KMS-11 (cell line): ENCODE results near the gene CDH15.
"Not testable (repeated sequence)": the region's sequence is repeated elsewhere in the genome, so short reads cannot be mapped to it uniquely, and the experiment has no call there.

ENCODE experiments used
- H2AFZ ChIP-seq: fragments of 200-600 bp; sonication (generic); 2 replicates; pipeline ENCODE4 v1.6.1; 2016; ENCODE audit warnings: antibody characterized with exemption, mixed run types, low read depth
- H3K27ac ChIP-seq: fragments of 200-600 bp; sonication (generic); 2 replicates; pipeline ENCODE4 v1.6.1; 2016; ENCODE audit warnings: mild to moderate bottlenecking, mixed run types
- H3K27me3 ChIP-seq: fragments of 200-600 bp; sonication (generic); 2 replicates; pipeline ENCODE4 v1.6.1; 2017; ENCODE audit warnings: mild to moderate bottlenecking, low read depth, mixed run types, moderate library complexity; ENCODE audit not compliant: insufficient read depth
- H3K36me3 ChIP-seq: fragments of 200-600 bp; sonication (generic); 2 replicates; pipeline ENCODE4 v1.6.1; 2017; ENCODE audit warnings: mild to moderate bottlenecking, mixed run types; ENCODE audit not compliant: insufficient read depth
- H3K4me1 ChIP-seq: fragments of 200-600 bp; sonication (generic); 2 replicates; pipeline ENCODE4 v1.6.1; 2016; ENCODE audit warnings: mild to moderate bottlenecking, low read depth, mixed run types; ENCODE audit not compliant: poor library complexity, severe bottlenecking
- H3K4me2 ChIP-seq: fragments of 200-600 bp; sonication (generic); 2 replicates; pipeline ENCODE4 v1.7.0; 2016; ENCODE audit warnings: mild to moderate bottlenecking, mixed run types
- H3K4me3 ChIP-seq: fragments of 200-600 bp; sonication (generic); IDR thresholded peaks from 2 replicates; pipeline ENCODE4 v1.6.1; 2017; ENCODE audit warnings: low read depth, low read length, mixed read lengths; ENCODE audit not compliant: insufficient read depth
- H3K79me2 ChIP-seq: fragments of 200-600 bp; sonication (generic); 2 replicates; pipeline ENCODE4 v1.6.1; 2016; ENCODE audit warnings: low read depth, mixed run types; ENCODE audit not compliant: insufficient read depth
- H3K9ac ChIP-seq: fragments of 200-600 bp; sonication (generic); 2 replicates; pipeline ENCODE4 v1.6.1; 2016; ENCODE audit warnings: mild to moderate bottlenecking, mixed run types
- H4K20me1 ChIP-seq: fragments of 200-600 bp; sonication (generic); 2 replicates; pipeline ENCODE4 v1.6.1; 2016; ENCODE audit warnings: mild to moderate bottlenecking, mixed run types; ENCODE audit not compliant: insufficient read depth
- CTCF ChIP-seq: fragments of 200-600 bp; sonication (generic); conservative IDR thresholded peaks from 2 replicates; pipeline ENCODE4 v1.6.1; 2017; ENCODE audit warnings: low read depth, mild to moderate bottlenecking, antibody characterized with exemption, low read length, moderate library complexity, mixed read lengths

Gene CDH15

DNA sequence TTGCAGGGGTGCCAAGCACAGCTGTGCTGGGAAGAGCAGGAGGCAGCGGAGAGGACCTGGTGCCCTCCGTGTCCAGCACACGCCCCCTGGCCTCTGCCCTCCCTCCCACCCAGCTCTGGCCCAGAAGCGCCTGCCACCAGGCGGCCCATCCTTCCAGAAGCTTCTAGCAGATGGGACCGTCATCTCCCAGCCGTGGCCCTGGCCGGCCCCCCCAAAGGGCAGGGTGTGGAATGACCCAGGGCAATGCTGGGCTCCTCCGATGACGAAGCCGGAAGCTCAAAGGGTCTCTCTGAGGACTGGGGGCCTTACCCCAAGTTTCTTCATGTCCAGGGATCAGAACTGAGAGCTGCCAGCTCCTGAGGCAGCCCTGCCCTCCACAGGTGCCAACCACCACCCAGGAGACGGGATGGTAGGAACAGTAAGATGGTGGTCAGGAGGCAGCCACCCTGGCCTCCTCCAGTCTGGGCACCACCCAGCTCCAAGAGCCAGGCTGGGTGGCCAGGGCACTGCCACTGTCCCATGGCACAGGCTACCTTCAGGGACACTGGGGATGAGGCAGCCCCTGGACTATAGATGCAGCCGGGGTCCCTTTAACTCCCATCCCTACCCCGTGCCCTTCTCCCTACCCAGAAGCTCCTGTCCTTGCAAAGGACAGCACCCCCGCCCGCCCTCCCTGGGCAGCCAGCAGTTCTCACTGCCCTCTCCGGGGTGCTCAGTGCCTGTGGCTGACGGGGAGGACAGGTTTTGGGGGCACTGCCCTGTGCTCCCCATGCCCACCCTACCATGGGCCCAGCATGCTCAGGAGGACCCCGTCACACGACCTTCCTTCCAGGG, 6.5 kb upstream of the CDH15 start:
- Histone ChIP-seq H3K9ac (no peak overlapping the region), H3K27ac (no peak overlapping the region), H3K4me3 (no peak overlapping the region), H3K4me2 (no peak overlapping the region), H3K79me2 (no peaks in the 10 kb centered on the region), H4K20me1 (no peaks in the 10 kb centered on the region), H2AFZ (no peak overlapping the region), H3K27me3 (peaks cover 36% of the 10 kb centered on the region), H3K4me1 (peaks cover 10% of the 10 kb centered on the region), H3K36me3 (no peaks in the 10 kb centered on the region)
- TF ChIP-seq CTCF, result no peak

GRCh38 chr16:89165681-89165979, 5.9 kb upstream of the CDH15 start:
- peaks cover 15% of the 10 kb centered on the region for H3K4me1 ChIP-seq
- not testable (repeated sequence) for H3K9ac ChIP-seq, H2AFZ ChIP-seq, H3K4me2 ChIP-seq, H3K27ac ChIP-seq, H3K36me3 ChIP-seq, H3K79me2 ChIP-seq, H3K4me3 ChIP-seq, H4K20me1 ChIP-seq
- H3K27me3 ChIP-seq, result peaks cover 37% of the 10 kb centered on the region

DNA sequence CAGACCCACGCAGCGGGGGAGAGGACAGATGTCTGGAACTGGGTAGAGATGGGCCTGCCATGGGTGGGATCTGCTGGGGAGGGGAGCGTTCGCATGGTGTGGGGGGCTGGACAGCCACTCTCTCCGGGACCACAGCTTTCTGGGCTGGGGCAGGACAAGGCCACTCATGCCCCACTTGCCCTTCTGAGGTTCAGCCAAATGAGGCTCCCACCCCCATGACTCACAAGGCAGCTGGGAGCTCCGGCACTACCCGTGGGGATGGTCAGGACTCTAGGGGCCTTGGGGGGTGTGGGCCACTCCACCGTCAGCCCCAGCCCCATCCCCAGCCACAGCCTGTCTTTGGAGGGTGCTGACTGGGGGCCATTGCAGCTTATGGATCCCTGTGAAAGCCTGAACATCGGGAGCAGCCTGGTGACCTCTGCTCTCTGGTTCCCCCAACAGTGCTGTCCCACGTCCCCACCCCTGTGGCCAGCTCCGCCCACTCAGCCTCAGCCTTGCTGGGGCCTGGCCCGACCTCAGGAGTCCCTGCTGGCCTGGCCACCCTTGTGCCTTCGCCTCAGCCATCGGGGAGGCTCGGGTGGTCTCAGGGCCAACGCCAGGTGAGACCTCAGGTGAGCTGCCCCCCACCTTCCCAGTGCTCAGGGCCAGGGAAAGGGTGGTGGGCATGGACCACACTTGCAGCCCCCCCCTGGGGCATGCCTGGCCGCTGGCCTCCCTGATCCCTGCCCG, 4.7 kb upstream of the CDH15 start:
- no peak overlapping the region for H3K27ac ChIP-seq
- no peak overlapping the region for H3K4me3 ChIP-seq
- peaks cover 21% of the 10 kb centered on the region for H3K4me1 ChIP-seq
- no peak overlapping the region for H3K9ac ChIP-seq
- no peak for TF ChIP-seq CTCF
- no peaks in the 10 kb centered on the region for H3K79me2 ChIP-seq
- H4K20me1 ChIP-seq, result no peaks in the 10 kb centered on the region
- H3K36me3 ChIP-seq, result no peaks in the 10 kb centered on the region
- no peak overlapping the region for H2AFZ ChIP-seq
- H3K4me2 ChIP-seq, result no peak overlapping the region
- H3K27me3 ChIP-seq, result peaks cover 37% of the 10 kb centered on the region

GRCh38 chr16:89167425-89167941, 4.1 kb upstream of the CDH15 start:
- peak; percentile 90 for TF ChIP-seq CTCF
- Histone ChIP-seq H3K27ac (no peak overlapping the region), H3K4me3 (no peak overlapping the region), H3K27me3 (peaks cover 40% of the 10 kb centered on the region), H3K36me3 (no peaks in the 10 kb centered on the region), H4K20me1 (no peaks in the 10 kb centered on the region), H3K4me2 (no peak overlapping the region), H3K9ac (no peak overlapping the region), H2AFZ (no peak overlapping the region), H3K79me2 (no peaks in the 10 kb centered on the region), H3K4me1 (peaks cover 23% of the 10 kb centered on the region)
